ENCODE measurements around the gene COX6A1. TPM values are rescaled to one million over a fixed set of nuclear protein-coding genes. Genes with fewer than 3 reads are reported as not detected.

Gene COX6A1
- total and polyA plus RNA-seq, 2 donors (not counting 1 experiment from before 2014, with no cell fraction given): 137 to 484 TPM

DNA sequence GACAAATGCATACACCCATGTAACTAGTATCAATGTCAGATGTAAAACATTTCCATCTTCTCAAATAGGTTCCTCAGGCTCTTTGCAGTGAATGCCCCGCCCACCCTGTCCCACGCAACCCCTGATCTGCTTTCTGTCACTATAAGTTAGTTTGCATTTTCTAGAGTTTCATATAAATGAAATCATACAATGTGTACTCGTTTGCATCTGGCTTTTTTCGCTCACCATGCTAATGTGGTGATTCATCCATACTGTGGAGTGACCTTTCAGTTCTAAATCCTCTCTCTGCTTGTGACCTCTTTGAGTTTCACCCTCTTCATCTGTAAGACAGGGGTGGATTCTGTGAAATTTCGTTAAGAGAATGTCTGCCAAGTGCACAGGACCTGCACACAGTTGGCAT is 38.4 kb upstream of the COX6A1 start:
- Mint-ChIP-seq H3K27me3 (peaks cover 45% of the 10 kb centered on the region), H3K27ac (no peak overlapping the region), H3K4me1 (no peaks in the 10 kb centered on the region), H3K9me3 (ENCODE audit: insufficient read depth) (no peaks in the 10 kb centered on the region), H3K4me3 (no peak overlapping the region)
- H3K9me3 ChIP-seq (ENCODE audit: control extremely low read depth in 1 of 3, control insufficient read depth in 2 of 3, insufficient read depth in 1 of 3, low read length in 2 of 3): peaks cover 0 to 6% (median 0%) of the 10 kb centered on the region in 3 donors
- no peak overlapping the region for H2AFZ ChIP-seq (ENCODE audit: insufficient read depth, low read depth, low read length, poor library complexity, severe bottlenecking)
- peaks cover 0 to 14% (median 0%) of the 10 kb centered on the region in 4 experiments for H3K27me3 ChIP-seq (replicated peaks in 1 of 4; ENCODE audit: control extremely low read depth in 1 of 4, control insufficient read depth in 3 of 4, insufficient read depth in 4 of 4, low read length in 3 of 4)
- DNase-seq (no peak), ATAC-seq (ENCODE audit: low read depth) (no peak)
- no peaks in the 10 kb centered on the region for H3K4me1 ChIP-seq (ENCODE audit: control insufficient read depth in 2 of 2, insufficient read depth in 2 of 2, low read length in 2 of 2)
- CTCF ChIA-PET: no interaction called here
- POLR2A ChIA-PET: no interaction called here
- H3K4me2 ChIP-seq (replicated peaks; ENCODE audit: low read depth, low read length, poor library complexity, severe bottlenecking): no peak overlapping the region
- H3K79me2 ChIP-seq (ENCODE audit: control insufficient read depth, insufficient read depth, low read length): no peaks in the 10 kb centered on the region
- no peak overlapping the region for H3K27ac ChIP-seq (ENCODE audit: low read length in 2 of 2)
- H3K4me3 ChIP-seq (ENCODE audit: control extremely low read depth in 1 of 5, extremely low read depth in 1 of 5, insufficient read depth in 1 of 5, low read depth in 2 of 5, low read length in 4 of 5): no peak overlapping the region
- intact Hi-C loops (cut with micrococcal nuclease): no loop called here
- H3K9ac ChIP-seq (ENCODE audit: low read length): no peak overlapping the region
- no peaks in the 10 kb centered on the region for H3K36me3 ChIP-seq (replicated peaks in 1 of 2; ENCODE audit: control extremely low read depth in 1 of 2, control insufficient read depth in 1 of 2, extremely low read depth in 1 of 2, insufficient read depth in 2 of 2, low read length in 1 of 2)
- TF ChIP-seq EZH2 (IDR thresholded peaks at IDR 0.05; ENCODE audit: borderline replicate concordance, insufficient read depth, low read depth, low read length, poor library complexity, severe bottlenecking): no peak
- TF ChIP-seq, protein P1, sequence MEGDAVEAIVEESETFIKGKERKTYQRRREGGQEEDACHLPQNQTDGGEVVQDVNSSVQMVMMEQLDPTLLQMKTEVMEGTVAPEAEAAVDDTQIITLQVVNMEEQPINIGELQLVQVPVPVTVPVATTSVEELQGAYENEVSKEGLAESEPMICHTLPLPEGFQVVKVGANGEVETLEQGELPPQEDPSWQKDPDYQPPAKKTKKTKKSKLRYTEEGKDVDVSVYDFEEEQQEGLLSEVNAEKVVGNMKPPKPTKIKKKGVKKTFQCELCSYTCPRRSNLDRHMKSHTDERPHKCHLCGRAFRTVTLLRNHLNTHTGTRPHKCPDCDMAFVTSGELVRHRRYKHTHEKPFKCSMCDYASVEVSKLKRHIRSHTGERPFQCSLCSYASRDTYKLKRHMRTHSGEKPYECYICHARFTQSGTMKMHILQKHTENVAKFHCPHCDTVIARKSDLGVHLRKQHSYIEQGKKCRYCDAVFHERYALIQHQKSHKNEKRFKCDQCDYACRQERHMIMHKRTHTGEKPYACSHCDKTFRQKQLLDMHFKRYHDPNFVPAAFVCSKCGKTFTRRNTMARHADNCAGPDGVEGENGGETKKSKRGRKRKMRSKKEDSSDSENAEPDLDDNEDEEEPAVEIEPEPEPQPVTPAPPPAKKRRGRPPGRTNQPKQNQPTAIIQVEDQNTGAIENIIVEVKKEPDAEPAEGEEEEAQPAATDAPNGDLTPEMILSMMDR (IDR thresholded peaks at IDR 0.05): no peak
- WGBS (ENCODE audit: insufficient coverage): 40% methylated on average over 1 of the region's 5 CpGs
- H4K20me1 ChIP-seq (ENCODE audit: control insufficient read depth, insufficient read depth, low read length, poor library complexity, severe bottlenecking): no peaks in the 10 kb centered on the region

DNA sequence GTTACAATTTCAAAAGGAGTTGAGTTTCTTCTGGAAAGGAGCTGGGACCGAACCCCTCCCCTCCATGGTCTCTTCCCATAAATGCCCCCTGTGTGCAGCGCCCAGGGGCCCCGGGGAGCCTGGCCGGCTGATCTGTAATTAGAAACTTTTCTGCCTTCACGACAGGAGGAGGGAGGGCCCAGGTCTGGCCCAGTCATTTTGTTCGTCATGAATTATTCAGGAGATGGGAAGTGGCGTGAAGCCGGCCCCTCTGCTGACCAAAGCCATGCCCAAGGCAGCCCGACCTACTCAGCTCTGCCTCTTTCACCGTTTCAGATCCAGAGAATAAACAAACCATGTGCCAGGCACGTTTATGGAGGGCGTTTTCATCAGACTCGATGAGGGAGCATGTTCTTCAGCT is 35.7 kb upstream of the COX6A1 start:
- no peak overlapping the region for H3K4me2 ChIP-seq (replicated peaks; ENCODE audit: low read depth, low read length, poor library complexity, severe bottlenecking)
- H3K4me1 Mint-ChIP-seq: no peaks in the 10 kb centered on the region
- H2AFZ ChIP-seq (ENCODE audit: insufficient read depth, low read depth, low read length, poor library complexity, severe bottlenecking): no peak overlapping the region
- H3K4me3 ChIP-seq (ENCODE audit: control extremely low read depth in 1 of 5, extremely low read depth in 1 of 5, insufficient read depth in 1 of 5, low read depth in 2 of 5, low read length in 4 of 5): no peak overlapping the region
- no peak overlapping the region for H3K27ac ChIP-seq (ENCODE audit: low read length in 2 of 2)
- H3K27me3 ChIP-seq (replicated peaks in 1 of 4; ENCODE audit: control extremely low read depth in 1 of 4, control insufficient read depth in 3 of 4, insufficient read depth in 4 of 4, low read length in 3 of 4): peaks cover 0 to 8% (median 0%) of the 10 kb centered on the region in 4 experiments
- H3K27ac Mint-ChIP-seq: no peak overlapping the region
- H4K20me1 ChIP-seq (ENCODE audit: control insufficient read depth, insufficient read depth, low read length, poor library complexity, severe bottlenecking): no peaks in the 10 kb centered on the region
- no peak overlapping the region for H3K4me3 Mint-ChIP-seq
- H3K4me1 ChIP-seq (ENCODE audit: control insufficient read depth in 2 of 2, insufficient read depth in 2 of 2, low read length in 2 of 2): no peaks in the 10 kb centered on the region
- 60% methylated on average over 11 of the region's 13 CpGs for WGBS (ENCODE audit: insufficient coverage)
- ATAC-seq (ENCODE audit: low read depth) (no peak), DNase-seq (no peak)
- H3K9me3 Mint-ChIP-seq (ENCODE audit: insufficient read depth): no peaks in the 10 kb centered on the region
- H3K9me3 ChIP-seq (ENCODE audit: control extremely low read depth in 1 of 3, control insufficient read depth in 2 of 3, insufficient read depth in 1 of 3, low read length in 2 of 3): peaks cover 0 to 6% (median 0%) of the 10 kb centered on the region in 3 donors
- TF ChIP-seq, protein P1 (IDR thresholded peaks at IDR 0.05): no peak
- no peak for TF ChIP-seq EZH2 (IDR thresholded peaks at IDR 0.05; ENCODE audit: borderline replicate concordance, insufficient read depth, low read depth, low read length, poor library complexity, severe bottlenecking)
- ChIA-PET POLR2A (no interaction called here), CTCF (no interaction called here)
- no peak overlapping the region for H3K9ac ChIP-seq (ENCODE audit: low read length)
- no peaks in the 10 kb centered on the region for H3K79me2 ChIP-seq (ENCODE audit: control insufficient read depth, insufficient read depth, low read length)
- no peaks in the 10 kb centered on the region for H3K36me3 ChIP-seq (replicated peaks in 1 of 2; ENCODE audit: control extremely low read depth in 1 of 2, control insufficient read depth in 1 of 2, extremely low read depth in 1 of 2, insufficient read depth in 2 of 2, low read length in 1 of 2)
- intact Hi-C loops (cut with micrococcal nuclease): no loop called here
- H3K27me3 Mint-ChIP-seq: peaks cover 36% of the 10 kb centered on the region

Data from B cell (primary cell).